HG02973 (cell line): ENCODE results near the gene PBX4.

Source experiments
- ATAC-seq: cut with Tn5 transposase; IDR thresholded peaks from one replicate; pipeline ENCODE4 v1.9.1; 2021; ENCODE audit warnings: moderate library complexity; ENCODE audit not compliant: unreplicated experiment

PBX4 gene

GRCh38 chr19:19649580-19649995 lies 31.1 kb upstream of the PBX4 start:
- ATAC-seq: no peak

GRCh38 chr19:19649155-19649554 lies 30.7 kb upstream of the PBX4 start:
- no peak for ATAC-seq

- no peak for ATAC-seq
These were observed 28.7 kb upstream of the PBX4 start for GRCh38 chr19:19647037-19647835.

- no peak for ATAC-seq
These were observed 26.9 kb upstream of the PBX4 start for GRCh38 chr19:19645233-19645870.

GRCh38 chr19:19644054-19644388 lies 25.5 kb upstream of the PBX4 start:
- no peak for ATAC-seq

- ATAC-seq: peak; percentile 69
These were observed 24.9 kb upstream of the PBX4 start, which contains the start of gene GMIP for GRCh38 chr19:19643158-19644053. Gene GMIP, minus strand, starts transcription at chr19:19643657. Its CDS starts 128 bp downstream, at chr19:19643529.

GRCh38 chr19:19642506-19643157 lies 24.1 kb upstream of the PBX4 start:
- ATAC-seq: peak; percentile 21

- ATAC-seq: no peak
These were observed 19.2 kb upstream of the PBX4 start for GRCh38 chr19:19637523-19638251.

GRCh38 chr19:19637186-19637522 lies 18.7 kb upstream of the PBX4 start:
- no peak for ATAC-seq

GRCh38 chr19:19636573-19637185 lies 18.2 kb upstream of the PBX4 start:
- no peak for ATAC-seq

- no peak for ATAC-seq
These were observed 16.8 kb upstream of the PBX4 start for GRCh38 chr19:19635313-19635702.

- no peak for ATAC-seq
These were observed 16.2 kb upstream of the PBX4 start for GRCh38 chr19:19634516-19635312.

- ATAC-seq: no peak
These were observed 15.4 kb upstream of the PBX4 start for GRCh38 chr19:19633711-19634515.

GRCh38 chr19:19632661-19633060 lies 14.2 kb upstream of the PBX4 start:
- no peak for ATAC-seq

GRCh38 chr19:19631346-19631745 lies 12.9 kb upstream of the PBX4 start:
- ATAC-seq: no peak

- ATAC-seq: no peak
These were observed 11.9 kb upstream of the PBX4 start for GRCh38 chr19:19630426-19630825.

GRCh38 chr19:19630062-19630414 lies 11.6 kb upstream of the PBX4 start:
- ATAC-seq: no peak

GRCh38 chr19:19628501-19629134 lies 10.1 kb upstream of the PBX4 start:
- ATAC-seq: no peak
